ENCODE measurements around the gene KIAA0040.
A peak's percentile ranks its signal among the peaks of the same experiment; 100 is the strongest.

The KIAA0040 gene

GRCh38 chr1:175192630-175193526, at the start of gene KIAA0040:
TSS of gene KIAA0040 (minus strand) at chr1:175192776. CDS start at chr1:175161013, 31,763 bp downstream.
- DNase-seq (ENCODE audit: insufficient read length, low spot score) (peak; percentile 67), FAIRE-seq (no peak)

DNA sequence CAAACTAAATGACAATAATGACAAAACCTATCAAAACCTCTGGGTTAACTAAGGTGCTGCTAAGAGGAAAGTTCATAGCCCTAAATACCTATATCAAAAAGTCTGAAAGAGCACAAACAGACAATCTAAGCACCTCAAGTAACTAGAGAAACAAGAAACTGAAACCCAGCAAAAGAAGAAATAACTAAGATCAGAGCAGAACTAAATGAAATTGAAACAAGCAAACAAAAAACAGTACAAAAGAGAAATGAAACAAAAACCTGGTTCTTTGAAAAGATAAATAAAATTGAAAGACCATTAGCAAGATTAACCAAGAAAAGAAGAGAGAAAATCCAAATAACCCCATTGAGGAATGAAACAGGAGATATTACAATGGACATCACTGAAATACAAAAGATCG, 44.8 kb upstream of the KIAA0040 start:
- FAIRE-seq = no peak
- DNase-seq (ENCODE audit: insufficient read length, low spot score) = no peak

- no peak for FAIRE-seq
Observed at GRCh38 chr1:175234639-175235038, 42.1 kb upstream of the KIAA0040 start.

DNA sequence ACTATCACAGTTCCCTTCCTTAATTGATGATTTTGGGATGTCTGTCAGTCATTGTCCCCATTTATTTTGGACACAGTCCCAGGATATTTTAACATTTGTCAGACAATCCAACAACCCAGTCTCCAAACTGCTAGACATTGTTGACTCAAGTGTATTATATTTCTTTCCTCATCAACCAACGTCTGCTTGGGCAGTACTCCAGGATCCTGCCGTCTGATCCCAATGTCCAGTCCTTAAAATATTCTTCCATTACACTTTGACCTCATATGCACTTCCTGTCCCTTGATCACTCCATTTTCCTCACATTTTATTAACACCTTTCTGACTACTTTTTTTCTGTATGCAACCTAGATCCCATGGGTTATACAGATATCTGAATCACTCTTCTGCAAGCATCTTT, 39.8 kb upstream of the KIAA0040 start:
- FAIRE-seq (no peak), DNase-seq (ENCODE audit: insufficient read length, low spot score) (no peak)

More at GRCh38 chr1:175234639-175235038, 42.1 kb upstream of the KIAA0040 start:
- DNase-seq (ENCODE audit: insufficient read length, low spot score) = no peak

DNA sequence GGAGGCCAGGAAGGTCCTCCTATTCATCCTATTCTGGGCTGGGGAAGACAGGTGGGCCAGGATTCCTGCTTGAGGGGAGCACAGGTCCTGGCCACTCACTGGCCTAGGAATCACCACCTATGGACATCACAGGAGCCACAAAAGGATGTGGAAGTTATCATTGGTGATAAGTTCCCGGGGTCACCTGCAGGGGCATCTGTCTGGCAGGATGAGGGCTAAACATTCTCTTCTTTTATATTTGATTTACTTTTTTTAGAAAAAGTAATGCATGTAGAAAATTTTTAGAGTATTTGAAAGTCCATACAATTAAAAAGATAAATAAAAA, 33.2 kb upstream of the KIAA0040 start:
- FAIRE-seq (no peak), DNase-seq (ENCODE audit: insufficient read length, low spot score) (no peak)

GRCh38 chr1:175222296-175222938, 29.8 kb upstream of the KIAA0040 start:
- DNase-seq (ENCODE audit: insufficient read length, low spot score) = no peak
- FAIRE-seq = no peak

- no peak for DNase-seq (ENCODE audit: insufficient read length, low spot score)
- no peak for FAIRE-seq
Observed at GRCh38 chr1:175221557-175222175, 29.1 kb upstream of the KIAA0040 start.

GRCh38 chr1:175220853-175221556, 28.4 kb upstream of the KIAA0040 start:
- DNase-seq (ENCODE audit: insufficient read length, low spot score) (no peak), FAIRE-seq (no peak)

- FAIRE-seq (no peak), DNase-seq (ENCODE audit: insufficient read length, low spot score) (no peak)
Observed at GRCh38 chr1:175219774-175220173, 27.2 kb upstream of the KIAA0040 start.

GRCh38 chr1:175218786-175219434, 26.3 kb upstream of the KIAA0040 start:
- no peak for FAIRE-seq
- DNase-seq (ENCODE audit: insufficient read length, low spot score) = no peak

DNA sequence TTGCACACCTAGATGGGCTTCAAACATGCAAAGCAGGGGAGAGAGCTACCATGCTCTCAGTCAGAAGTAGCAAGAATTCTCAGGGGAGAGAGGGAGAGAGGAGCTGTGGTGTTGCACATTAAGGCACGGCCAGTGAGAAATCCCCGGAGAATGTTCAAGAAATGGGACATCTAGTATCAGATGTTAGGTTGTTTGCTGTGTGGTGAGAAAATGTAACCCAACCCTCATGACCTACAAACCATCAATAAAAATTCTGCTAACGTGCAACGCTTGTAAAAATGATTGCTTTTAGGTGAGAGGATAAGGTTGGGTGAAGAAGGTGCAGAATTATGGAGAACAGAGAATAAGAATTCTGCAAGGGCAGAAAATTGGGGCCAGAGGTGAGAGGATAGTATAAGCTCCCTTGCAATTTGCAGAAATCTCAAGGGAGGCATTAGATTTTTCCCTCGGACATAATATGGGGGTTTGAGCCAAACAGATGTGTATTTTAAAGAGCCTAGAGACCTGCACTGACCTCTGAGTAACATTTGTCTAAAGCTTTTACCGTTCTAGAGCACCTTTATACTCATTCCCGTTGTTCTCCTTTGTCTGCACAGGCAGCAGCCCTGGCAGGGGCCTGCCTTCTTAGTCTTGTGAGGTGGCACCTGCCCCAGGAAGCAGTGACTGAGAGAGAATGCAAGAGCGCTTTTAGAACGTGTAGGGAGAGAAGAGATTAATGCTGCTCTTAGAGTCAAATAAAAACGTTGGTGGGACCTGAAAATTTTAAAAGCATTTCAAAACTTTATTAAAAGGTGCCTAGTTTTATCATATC, 25.4 kb upstream of the KIAA0040 start:
- DNase-seq (ENCODE audit: insufficient read length, low spot score) (no peak), FAIRE-seq (no peak)

DNA sequence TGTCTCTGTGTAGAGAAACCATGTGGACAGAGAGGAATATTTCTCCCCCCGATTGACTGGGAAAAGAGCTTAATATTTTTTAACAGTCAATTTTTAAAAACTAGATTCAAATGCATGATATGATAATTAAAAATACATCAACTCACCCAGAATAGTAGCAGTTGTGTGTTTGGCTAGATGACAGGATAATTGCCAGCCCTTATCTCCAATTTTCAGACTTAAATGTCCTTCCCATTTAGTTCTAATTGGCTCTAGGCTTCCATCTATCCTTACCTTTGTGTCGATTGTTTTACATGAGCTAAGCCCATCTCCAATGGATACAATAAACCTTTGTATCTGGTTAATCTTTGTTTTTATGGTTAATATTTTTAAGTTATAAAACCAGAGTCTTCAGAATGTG, 23.9 kb upstream of the KIAA0040 start:
- FAIRE-seq = no peak
- DNase-seq (ENCODE audit: insufficient read length, low spot score) = no peak

GRCh38 chr1:175211656-175212055, 19.1 kb upstream of the KIAA0040 start:
- FAIRE-seq (no peak), DNase-seq (ENCODE audit: insufficient read length, low spot score) (no peak)

DNA sequence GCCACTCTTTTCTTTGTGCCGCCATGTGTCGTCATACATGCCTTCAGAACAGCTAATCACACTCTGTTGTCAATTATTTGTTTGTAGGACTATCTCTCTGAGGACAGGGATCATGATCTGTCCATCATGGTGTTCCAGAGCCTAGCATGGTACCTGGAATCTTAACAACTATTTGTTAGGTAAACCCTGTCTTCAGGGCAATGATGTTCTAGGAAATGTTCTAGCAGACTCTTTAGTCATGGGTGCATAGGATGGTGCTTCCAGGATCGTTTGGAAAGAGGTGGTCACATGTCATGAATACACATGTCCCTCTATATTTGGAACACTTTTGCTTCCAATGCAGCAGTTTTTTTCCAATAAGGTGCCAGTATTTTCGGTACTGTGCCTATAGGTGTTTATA, 18.2 kb upstream of the KIAA0040 start:
- no peak for FAIRE-seq
- no peak for DNase-seq (ENCODE audit: insufficient read length, low spot score)

GRCh38 chr1:175209493-175209921, 16.9 kb upstream of the KIAA0040 start:
- DNase-seq (ENCODE audit: insufficient read length, low spot score) (no peak), FAIRE-seq (no peak)

DNA sequence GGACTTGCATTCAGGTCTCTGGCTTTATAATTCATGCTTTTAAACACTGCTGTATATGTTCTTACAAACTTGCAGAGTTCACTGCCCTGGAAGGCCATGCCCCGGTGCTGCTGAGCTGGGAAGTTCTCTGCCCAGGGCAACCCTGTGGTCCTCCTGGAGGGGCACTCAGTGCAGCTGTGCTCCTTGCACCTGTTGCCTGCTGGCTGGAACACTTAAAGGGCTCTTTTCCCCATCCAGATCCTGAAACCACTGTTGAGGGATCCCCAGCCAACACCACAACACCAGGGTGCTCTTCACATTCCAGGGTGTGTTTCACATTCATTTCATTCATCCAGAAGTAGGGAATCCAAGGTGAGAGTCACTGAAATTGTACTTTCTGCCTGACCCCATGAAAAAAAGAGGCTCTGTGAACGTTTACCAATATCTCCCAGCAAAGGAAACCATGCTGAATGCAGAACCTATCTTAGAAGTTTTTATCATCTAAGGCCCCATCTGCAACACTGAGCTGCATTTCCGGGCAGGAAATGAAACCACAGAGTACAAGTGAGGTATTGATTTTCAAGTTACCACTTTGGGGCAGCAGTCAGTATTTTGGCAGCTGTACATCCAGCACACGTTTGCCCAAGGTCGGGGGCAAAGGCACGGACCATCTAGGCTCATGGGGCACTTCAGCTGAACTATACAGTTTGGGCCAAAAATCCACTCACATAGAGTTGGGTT, 16.4 kb upstream of the KIAA0040 start:
- DNase-seq (ENCODE audit: insufficient read length, low spot score) = no peak
- no peak for FAIRE-seq

DNA sequence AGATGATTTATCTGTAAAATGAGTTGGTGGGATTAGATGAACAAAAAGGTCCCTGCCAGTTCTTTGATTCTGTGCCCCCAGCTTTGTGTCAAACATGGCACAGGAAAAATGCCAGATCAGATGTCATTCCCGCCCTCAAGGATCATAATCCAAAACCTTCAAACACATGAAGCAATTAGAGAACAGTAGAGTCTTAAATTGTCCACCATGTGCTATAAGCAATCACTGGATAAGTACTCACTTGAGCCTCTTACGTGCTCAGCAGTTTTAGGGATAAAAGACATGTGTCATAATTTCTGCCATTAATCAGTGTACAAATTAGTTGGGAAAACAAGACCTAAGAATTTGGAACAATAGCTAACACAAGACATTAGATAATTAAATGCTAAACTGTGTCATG, 15.4 kb upstream of the KIAA0040 start:
- DNase-seq (ENCODE audit: insufficient read length, low spot score) (no peak), FAIRE-seq (no peak)

DNA sequence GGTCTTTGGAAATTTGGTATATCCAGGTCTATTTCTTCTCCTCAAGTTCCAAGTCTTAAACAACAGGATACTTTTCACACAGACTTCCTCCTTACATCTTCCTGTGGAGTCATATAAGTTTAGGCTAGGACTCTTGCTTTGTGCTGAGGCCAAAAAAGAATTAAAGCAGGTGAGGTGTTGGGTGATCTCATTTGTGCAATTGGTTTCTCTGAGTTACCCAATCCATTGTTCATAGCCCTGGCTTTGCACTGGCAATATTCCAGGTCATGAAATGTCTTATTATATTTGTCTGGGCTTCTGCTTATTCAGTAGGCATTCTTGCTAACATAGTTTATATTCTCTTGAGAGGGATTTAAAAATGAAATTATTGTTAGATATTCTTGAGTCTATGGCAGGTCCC, 14.1 kb upstream of the KIAA0040 start:
- no peak for DNase-seq (ENCODE audit: insufficient read length, low spot score)
- FAIRE-seq = no peak

GRCh38 chr1:175204330-175204729, 11.8 kb upstream of the KIAA0040 start:
- FAIRE-seq (no peak), DNase-seq (ENCODE audit: insufficient read length, low spot score) (no peak)
